GM12891 (cell line): ENCODE results near the gene PTPRT.
"Not testable (repeated sequence)": the region's sequence is repeated elsewhere in the genome, so short reads cannot be mapped to it uniquely, and the experiment has no call there.

ENCODE experiments used
- PAX5 ChIP-seq: IDR thresholded peaks from 2 replicates; pipeline ENCODE4 v1.6.1; 2011; ENCODE audit warnings: low read length, moderate library complexity, mild to moderate bottlenecking; ENCODE audit not compliant: insufficient read depth, severe bottlenecking
- POLR2A ChIP-seq: IDR thresholded peaks from 2 replicates; pipeline ENCODE4 v1.6.1; 2011; ENCODE audit warnings: low read depth, low read length, control low read depth
- POLR2AphosphoS5 ChIP-seq: IDR thresholded peaks from 2 replicates; pipeline ENCODE4 v1.6.1; 2011; ENCODE audit warnings: low read depth, low read length, control low read depth
- POU2F2 ChIP-seq: IDR thresholded peaks from 2 replicates; pipeline ENCODE4 v1.6.1; 2011; ENCODE audit warnings: low read depth, mild to moderate bottlenecking, control low read depth, low read length, moderate library complexity
- SPI1 ChIP-seq: IDR thresholded peaks from 2 replicates; pipeline ENCODE4 v1.6.1; 2011; ENCODE audit warnings: low read depth, low read length, control low read depth
- TAF1 ChIP-seq: IDR thresholded peaks from 2 replicates; pipeline ENCODE4 v1.6.1; 2011; ENCODE audit warnings: low read depth, low read length, control low read depth

- TF ChIP-seq POLR2A, TAF1, SPI1, POLR2AphosphoS5, POU2F2, PAX5: not testable (repeated sequence)
These were observed 983.1 kb downstream of the PTPRT start for GRCh38 chr20:42206557-42206956.
